GM12878 (cell line): ENCODE results near the gene LEMD3. TPM values are rescaled to one million over a fixed set of nuclear protein-coding genes. Genes with fewer than 3 reads are reported as not detected.

Experiments
- ATAC-seq: fragments of 200-7000 bp; cut with Tn5 transposase; 3 replicates; pipeline ENCODE4 v1.9.1; 2020; ENCODE audit warnings: mild to moderate bottlenecking, moderate library complexity
- BruUV-seq: library from RNA; stranded (reverse); fragments of 400-500 nt; replicated peaks from 2 replicates; lab custom pipeline; 2021; lab: Mats Ljungman, UMichigan
- CTCF ChIA-PET: fragments of 300-600 bp; sonication (Branson Sonifier 250); formaldehyde crosslinking; extraction: SDS; loops from one replicate; lab custom pipeline; 2021; ENCODE audit warnings: inconsistent platforms; lab: Yijun Ruan, JAX
- POLR2A ChIA-PET: fragments of 350-600 bp; formaldehyde crosslinking; extraction: SDS; loops from one replicate; lab custom pipeline; 2021; ENCODE audit warnings: inconsistent platforms; lab: Charles Lee
- RAD21 ChIA-PET: fragments of 300-600 bp; sonication (Branson Sonifier 250); formaldehyde crosslinking; loops from one replicate; lab custom pipeline; 2023; ENCODE audit warnings: antibody characterized with exemption; ENCODE audit not compliant: unreplicated experiment; lab: Charles Lee
- SMC1A ChIA-PET: fragments of 300-600 bp; sonication (Branson Sonifier 250); formaldehyde crosslinking; loops from one replicate; lab custom pipeline; 2023; ENCODE audit not compliant: unreplicated experiment, uncharacterized antibody; lab: Charles Lee
- DNase-seq: peaks from one replicate; pipeline ENCODE4 v3.0.0-alpha.2; 2011; ENCODE audit warnings: low read depth, low spot score
- FAIRE-seq: peaks from 3 replicates; lab custom pipeline; 2011; peaks lifted over from hg19 to GRCh38; lab: Jason Lieb, UNC
- H2AFZ ChIP-seq: 2 replicates; pipeline ENCODE4 v1.6.0; 2011; ENCODE audit warnings: low read depth, low read length, control low read depth; ENCODE audit not compliant: control insufficient read depth
- H3K27ac ChIP-seq: 2 replicates; pipeline ENCODE4 v1.5.1; 2011; ENCODE audit warnings: control low read depth; ENCODE audit not compliant: control insufficient read depth, insufficient read depth
- H3K27me3 ChIP-seq, 2 experiments: replicated peaks in 1 of 2; 2 replicates each; pipeline versions ENCODE4 v1.6.0 to v1.6.1; 2011; ENCODE audit warnings: low read length in 1 of 2; ENCODE audit not compliant: control insufficient read depth in 2 of 2, insufficient read depth in 2 of 2
- H3K36me3 ChIP-seq, 2 experiments: 2 replicates each; pipeline ENCODE4 v1.5.1; 2011; ENCODE audit warnings: low read length in 1 of 2; ENCODE audit not compliant: control insufficient read depth in 2 of 2, insufficient read depth in 2 of 2
- H3K4me1 ChIP-seq: 2 replicates; pipeline ENCODE4 v1.6.1; 2011; ENCODE audit warnings: mild to moderate bottlenecking, low read length, moderate library complexity, mixed read lengths; ENCODE audit not compliant: control insufficient read depth, insufficient read depth
- H3K4me2 ChIP-seq: 2 replicates; pipeline ENCODE4 v1.6.0; 2011; ENCODE audit warnings: control low read depth; ENCODE audit not compliant: control insufficient read depth, insufficient read depth
- H3K4me3 ChIP-seq: fragments of 200-600 bp; sonication (generic); 2 replicates; pipeline ENCODE4 v1.5.1; 2016
- H3K79me2 ChIP-seq: 2 replicates; pipeline ENCODE4 v1.6.0; 2011; ENCODE audit warnings: low read length; ENCODE audit not compliant: control insufficient read depth, insufficient read depth
- H3K9ac ChIP-seq: 2 replicates; pipeline ENCODE4 v1.8.0; 2011; ENCODE audit warnings: low read length, control low read depth, mixed read lengths; ENCODE audit not compliant: control insufficient read depth, insufficient read depth
- H3K9me3 ChIP-seq: replicated peaks from 3 replicates; pipeline ENCODE4 v1.5.1; 2011; ENCODE audit warnings: mild to moderate bottlenecking, low read length; ENCODE audit not compliant: control insufficient read depth, insufficient read depth
- H4K20me1 ChIP-seq: 2 replicates; pipeline ENCODE4 v1.6.0; 2011; ENCODE audit not compliant: control insufficient read depth, insufficient read depth
- ATF7 ChIP-seq: fragments of 450-650 bp; IDR thresholded peaks from 2 replicates; pipeline ENCODE4 v1.6.1; 2016; ENCODE audit warnings: low read depth, mild to moderate bottlenecking
- HDAC6 ChIP-seq: fragments of 200-600 bp; sonication (generic); IDR thresholded peaks from one replicate; pipeline ENCODE4 v1.8.0; 2017; ENCODE audit warnings: antibody characterized with exemption; ENCODE audit not compliant: unreplicated experiment
- IKZF1 ChIP-seq: fragments of 450-650 bp; conservative IDR thresholded peaks from 2 replicates; pipeline ENCODE4 v1.6.1; 2017; ENCODE audit warnings: antibody characterized with exemption, mild to moderate bottlenecking
- PAX8 ChIP-seq: fragments of 450-650 bp; IDR thresholded peaks from 2 replicates; pipeline ENCODE4 v1.6.1; 2017; ENCODE audit warnings: mild to moderate bottlenecking, moderate library complexity
- RAD21 ChIP-seq: IDR thresholded peaks from 2 replicates; pipeline ENCODE4 v1.6.1; 2011; ENCODE audit warnings: mild to moderate bottlenecking, low read depth, low read length, moderate library complexity; ENCODE audit not compliant: insufficient read depth
- WGBS: methylation state at CpG from one replicate; pipeline ENCODE4 v1.1.6; 2016; ENCODE audit warnings: low lambda C conversion rate; ENCODE audit not compliant: insufficient replicate concordance, insufficient coverage; ENCODE audit errors: missing lambda C conversion rate; 5-methylcytosine and 5-hydroxymethylcytosine counted together
- in situ Hi-C: fragments of 300-500 bp; cut with MboI; formaldehyde crosslinking; loops from 9 replicates; pipeline ENCODE4 v1.14.3; 2018; ENCODE audit warnings: mixed read lengths
- intact Hi-C: fragments of 100-400 bp; cut with micrococcal nuclease; formaldehyde crosslinking; loops from one replicate; pipeline ENCODE4 v1.14.2; 2022; ENCODE audit not compliant: unreplicated experiment
- polyA plus RNA-seq, 11 experiments: library from polyadenylated mRNA; depleted of rRNA in 4 of 11; unstranded in 6 of 11; stranded (reverse) in 5 of 11; fragments of >200 nt; fragmentation: Nextera tagmentation in 4 of 11; fragmentation: Illumina TruSeq in 1 of 11; extraction: Ambion mirVana in 4 of 11; extraction: Trizol in 1 of 11; gene quantifications; 1 replicate in 1 of 11; 2 replicates in 10 of 11; pipeline versions ENCODE4 v1.2.1 to v1.2.3, GENCODE V29; 2011 to 2016; ENCODE audit warnings: inconsistent platforms in 2 of 11, missing spikeins in 2 of 11, low read depth in 1 of 11
- total RNA-seq, 4 experiments: library from RNA; depleted of rRNA in 3 of 4; stranded (reverse); fragments of >200 nt in 3 of 4; fragmentation: Illumina TruSeq in 1 of 4; extraction: Trizol in 1 of 4; gene quantifications; 2 replicates each; pipeline versions ENCODE4 v1.2.1 to v1.2.3, GENCODE V29; 2013 to 2021
- TF ChIP-seq, protein P1 (sequence below), 3 experiments: IDR thresholded peaks in 2 of 3; conservative IDR thresholded peaks in 1 of 3; 2 replicates each; pipeline ENCODE4 v1.5.1; 2011; ENCODE audit warnings: low read depth in 3 of 3, low read length in 3 of 3, mild to moderate bottlenecking in 3 of 3, control low read depth in 2 of 3, moderate library complexity in 2 of 3, inconsistent platforms in 1 of 3, mixed read lengths in 1 of 3; ENCODE audit not compliant: control insufficient read depth in 2 of 3, insufficient read depth in 1 of 3; ENCODE audit errors: extremely low read depth in 1 of 3

LEMD3 gene
- total and polyA plus RNA-seq, 10 of the 15 experiments (the other 5 are each of a cell fraction or from before 2014, with no cell fraction given), result 7.5 to 26.0 (median 16.5) TPM

DNA sequence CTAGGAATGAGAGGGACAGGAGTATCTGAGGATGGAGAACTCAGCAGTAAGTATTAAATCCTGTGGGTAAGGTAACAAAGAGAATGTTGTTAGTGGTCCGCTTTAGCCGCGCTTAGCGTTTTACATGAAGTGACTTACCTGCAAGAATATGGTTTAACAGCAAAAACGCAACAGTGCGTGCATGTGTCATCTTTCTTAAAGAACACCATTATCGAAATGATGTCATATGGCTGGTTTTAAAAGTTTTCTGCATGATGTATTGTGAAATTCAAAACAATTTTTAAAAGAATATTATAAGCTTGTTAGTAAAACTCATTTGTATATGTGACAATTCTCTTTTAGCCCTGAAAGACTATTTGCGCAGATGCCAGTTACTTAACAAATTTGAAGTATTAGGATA, 1.7 kb downstream of the LEMD3 start:
- ATAC-seq (no peak), FAIRE-seq (no peak), DNase-seq (no peak)
- Histone ChIP-seq H3K4me1 (peaks cover 5% of the 10 kb centered on the region), H3K4me2 (peak overlapping the region; percentile 75), H3K79me2 (peaks cover 71% of the 10 kb centered on the region), H3K9me3 (no peaks in the 10 kb centered on the region; the same call in 2 of the 3 replicates), H3K4me3 (peak overlapping the region; percentile 86), H3K27me3 (no peaks in the 10 kb centered on the region), H3K9ac (peak overlapping the region; percentile 82), H3K27ac (peak overlapping the region; percentile 83; the same call in 1 of the 2 replicates), H4K20me1 (peaks cover 4% of the 10 kb centered on the region; the same call in 1 of the 2 replicates), H3K36me3 (peaks cover 0 to 8% of the 10 kb centered on the region in 2 experiments; a peak in 1 of 4 replicates), H2AFZ (no peak overlapping the region)
- TF ChIP-seq ATF7 (peak; percentile 22; the same call in 1 of the 2 replicates), HDAC6 (no peak)
- BruUV-seq, result no TSS peak
- RAD21 ChIA-PET, result interaction anchor here (0.9 to 9.1 kb wide), 5 partner anchors 11 to 62 kb away, joined by 3 to 91 read pairs (median 17); no protein-coding TSS in a partner anchor
- intact Hi-C loops, result loop anchor here (2.0 kb wide), 2 partner anchors 18 to 62 kb away; no protein-coding TSS in a partner anchor
- in situ Hi-C loops, result no loop called here
- WGBS, result 58% methylated on average over 8 of the region's 8 CpGs
- CTCF ChIA-PET, result interaction anchor here (0.6 to 4.8 kb wide), 9 partner anchors 11 to 280 kb away, joined by 3 to 30 read pairs (median 4); no protein-coding TSS in a partner anchor
- SMC1A ChIA-PET, result interaction anchor here (1.4 to 8.3 kb wide), 7 partner anchors 13 to 62 kb away, joined by 3 to 155 read pairs (median 16); no protein-coding TSS in a partner anchor
- POLR2A ChIA-PET, result interaction anchor here (0.6 to 6.3 kb wide), 5 partner anchors 11 to 61 kb away, joined by 3 to 63 read pairs (median 22); no protein-coding TSS in a partner anchor

DNA sequence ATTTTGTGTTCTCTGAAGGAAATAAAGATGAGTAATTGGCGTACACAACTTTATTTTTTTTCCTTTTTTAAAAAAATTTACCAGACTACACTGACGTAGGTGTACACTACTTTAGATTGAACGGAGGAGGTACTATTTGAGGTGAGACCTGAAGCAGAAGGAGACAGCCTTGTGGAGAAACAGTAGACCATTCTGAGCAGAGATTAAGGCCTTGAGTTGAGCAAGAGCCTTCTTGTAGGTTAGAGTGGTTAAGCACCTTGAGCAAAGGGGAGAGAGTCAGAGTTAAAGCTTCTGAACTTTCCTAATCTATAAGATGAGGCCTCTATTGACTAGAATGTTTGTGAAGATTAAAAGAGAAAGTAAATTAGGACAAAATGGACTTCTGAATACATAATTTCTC, 2.5 kb downstream of the LEMD3 start:
- ChIA-PET SMC1A (interaction anchor here (0.7 to 8.3 kb wide), 13 partner anchors 7 to 407 kb away, joined by 3 to 155 read pairs (median 5); no protein-coding TSS in a partner anchor), POLR2A (interaction anchor here (0.6 to 6.3 kb wide), 4 partner anchors 10 to 24 kb away, joined by 3 to 63 read pairs (median 22); no protein-coding TSS in a partner anchor), CTCF (interaction anchor here (0.6 to 4.8 kb wide), 11 partner anchors 10 to 112 kb away, joined by 3 to 30 read pairs (median 4); no protein-coding TSS in a partner anchor), RAD21 (interaction anchor here (0.8 to 9.1 kb wide), 11 partner anchors 11 to 376 kb away, joined by 3 to 91 read pairs (median 4); no protein-coding TSS in a partner anchor)
- Histone ChIP-seq H3K9ac (peak overlapping the region; percentile 44), H3K27me3 (no peaks in the 10 kb centered on the region), H3K4me2 (peak overlapping the region; percentile 75), H3K4me1 (peaks cover 5% of the 10 kb centered on the region), H2AFZ (no peak overlapping the region), H3K4me3 (peak overlapping the region; percentile 66), H3K36me3 (peaks cover 0 to 10% of the 10 kb centered on the region in 2 experiments; a peak in 2 of 4 replicates), H3K79me2 (peaks cover 76% of the 10 kb centered on the region), H3K27ac (no peak overlapping the region), H4K20me1 (peaks cover 4% of the 10 kb centered on the region; the same call in 1 of the 2 replicates), H3K9me3 (no peaks in the 10 kb centered on the region; the same call in 2 of the 3 replicates)
- 43% methylated on average over 3 of the region's 3 CpGs for WGBS
- TF ChIP-seq, protein P1, sequence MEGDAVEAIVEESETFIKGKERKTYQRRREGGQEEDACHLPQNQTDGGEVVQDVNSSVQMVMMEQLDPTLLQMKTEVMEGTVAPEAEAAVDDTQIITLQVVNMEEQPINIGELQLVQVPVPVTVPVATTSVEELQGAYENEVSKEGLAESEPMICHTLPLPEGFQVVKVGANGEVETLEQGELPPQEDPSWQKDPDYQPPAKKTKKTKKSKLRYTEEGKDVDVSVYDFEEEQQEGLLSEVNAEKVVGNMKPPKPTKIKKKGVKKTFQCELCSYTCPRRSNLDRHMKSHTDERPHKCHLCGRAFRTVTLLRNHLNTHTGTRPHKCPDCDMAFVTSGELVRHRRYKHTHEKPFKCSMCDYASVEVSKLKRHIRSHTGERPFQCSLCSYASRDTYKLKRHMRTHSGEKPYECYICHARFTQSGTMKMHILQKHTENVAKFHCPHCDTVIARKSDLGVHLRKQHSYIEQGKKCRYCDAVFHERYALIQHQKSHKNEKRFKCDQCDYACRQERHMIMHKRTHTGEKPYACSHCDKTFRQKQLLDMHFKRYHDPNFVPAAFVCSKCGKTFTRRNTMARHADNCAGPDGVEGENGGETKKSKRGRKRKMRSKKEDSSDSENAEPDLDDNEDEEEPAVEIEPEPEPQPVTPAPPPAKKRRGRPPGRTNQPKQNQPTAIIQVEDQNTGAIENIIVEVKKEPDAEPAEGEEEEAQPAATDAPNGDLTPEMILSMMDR (IDR thresholded peaks at IDR 0.05 in 2 of 3, conservative IDR thresholded peaks at IDR 0.05 in 1 of 3; ENCODE audit: control insufficient read depth in 2 of 3, extremely low read depth in 1 of 3, insufficient read depth in 1 of 3, low read depth in 3 of 3, low read length in 3 of 3), result 0 out of 6 replicates have a peak, but pooled peaks of 1 of the 3 experiments have one; percentile 7
- TF ChIP-seq IKZF1 (no peak), PAX8 (no peak), RAD21 (peak; percentile 12; the same call in 1 of the 2 replicates)
- in situ Hi-C loops (no loop called here), intact Hi-C loops (loop anchor here (2.0 kb wide), 2 partner anchors 17 to 61 kb away; no protein-coding TSS in a partner anchor)
- ATAC-seq (peak; percentile 14; the same call in 2 of the 3 replicates), FAIRE-seq (no peak), DNase-seq (no peak)
- BruUV-seq, result TSS peak; percentile 53
